AG04450 (cell line): ENCODE data around the gene ACAP3. TPM values are rescaled to one million over a fixed set of nuclear protein-coding genes. Genes with fewer than 3 reads are reported as not detected.

Source experiments
- CTCF ChIA-PET: fragments of 300-600, 350-600 bp; formaldehyde crosslinking; extraction: SDS; loops from one replicate; lab custom pipeline; 2022; ENCODE audit warnings: antibody characterized with exemption, inconsistent platforms; lab: Charles Lee
- POLR2A ChIA-PET: fragments of 350-600 bp; formaldehyde crosslinking; extraction: SDS; loops from one replicate; lab custom pipeline; 2021; ENCODE audit warnings: antibody characterized with exemption, inconsistent platforms; lab: Yijun Ruan, JAX
- DNase-seq: peaks from one replicate; pipeline ENCODE4 v3.0.0-alpha.2; 2011; ENCODE audit warnings: low read depth, low spot score
- H3K27ac ChIP-seq: one replicate; pipeline ENCODE4 v1.5.1; 2012; ENCODE audit warnings: low read depth, low read length, control low read depth
- H3K27me3 ChIP-seq: one replicate; pipeline ENCODE4 v1.6.0; 2012; ENCODE audit warnings: low read length; ENCODE audit not compliant: control insufficient read depth, insufficient read depth
- H3K4me3 ChIP-seq: 2 replicates; pipeline ENCODE4 v1.5.1; 2011; ENCODE audit warnings: mild to moderate bottlenecking, low read depth, low read length, control low read depth
- H3K9me3 ChIP-seq: 2 replicates; pipeline ENCODE4 v1.5.1; 2012; ENCODE audit warnings: low read length; ENCODE audit not compliant: control insufficient read depth, insufficient read depth
- polyA plus RNA-seq: library from polyadenylated mRNA; depleted of rRNA; stranded (reverse); fragments of >200 nt; gene quantifications from 2 replicates; pipeline ENCODE4 v1.2.3, GENCODE V29; 2011
- TF ChIP-seq, protein P1 (sequence below): IDR thresholded peaks from 2 replicates; pipeline ENCODE4 v1.5.1; 2011; ENCODE audit warnings: low read depth, low read length, control low read depth, inconsistent platforms

ACAP3 gene
- polyA plus RNA-seq, 1 experiment: 17.5 TPM

DNA sequence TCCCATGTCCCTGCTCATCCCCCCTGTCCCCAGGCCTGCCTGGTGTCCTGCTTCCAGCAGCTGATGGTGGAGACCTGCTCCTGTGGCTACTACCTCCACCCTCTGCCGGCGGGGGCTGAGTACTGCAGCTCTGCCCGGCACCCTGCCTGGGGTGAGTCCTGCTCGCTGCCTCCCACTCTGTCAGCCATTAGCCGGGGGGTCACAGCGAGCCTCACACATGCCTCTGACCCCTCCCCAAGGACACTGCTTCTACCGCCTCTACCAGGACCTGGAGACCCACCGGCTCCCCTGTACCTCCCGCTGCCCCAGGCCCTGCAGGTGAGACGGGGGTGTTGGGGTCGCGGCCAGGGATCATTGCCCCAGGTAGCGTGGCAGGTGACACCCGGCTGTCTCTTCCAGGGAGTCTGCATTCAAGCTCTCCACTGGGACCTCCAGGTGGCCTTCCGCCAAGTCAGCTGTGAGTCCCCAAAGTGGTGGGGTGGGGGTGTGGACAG, 17.4 kb downstream of the ACAP3 start:
- TF ChIP-seq, protein P1, sequence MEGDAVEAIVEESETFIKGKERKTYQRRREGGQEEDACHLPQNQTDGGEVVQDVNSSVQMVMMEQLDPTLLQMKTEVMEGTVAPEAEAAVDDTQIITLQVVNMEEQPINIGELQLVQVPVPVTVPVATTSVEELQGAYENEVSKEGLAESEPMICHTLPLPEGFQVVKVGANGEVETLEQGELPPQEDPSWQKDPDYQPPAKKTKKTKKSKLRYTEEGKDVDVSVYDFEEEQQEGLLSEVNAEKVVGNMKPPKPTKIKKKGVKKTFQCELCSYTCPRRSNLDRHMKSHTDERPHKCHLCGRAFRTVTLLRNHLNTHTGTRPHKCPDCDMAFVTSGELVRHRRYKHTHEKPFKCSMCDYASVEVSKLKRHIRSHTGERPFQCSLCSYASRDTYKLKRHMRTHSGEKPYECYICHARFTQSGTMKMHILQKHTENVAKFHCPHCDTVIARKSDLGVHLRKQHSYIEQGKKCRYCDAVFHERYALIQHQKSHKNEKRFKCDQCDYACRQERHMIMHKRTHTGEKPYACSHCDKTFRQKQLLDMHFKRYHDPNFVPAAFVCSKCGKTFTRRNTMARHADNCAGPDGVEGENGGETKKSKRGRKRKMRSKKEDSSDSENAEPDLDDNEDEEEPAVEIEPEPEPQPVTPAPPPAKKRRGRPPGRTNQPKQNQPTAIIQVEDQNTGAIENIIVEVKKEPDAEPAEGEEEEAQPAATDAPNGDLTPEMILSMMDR: peak; percentile 66
- CTCF ChIA-PET: interaction anchor here (3.5 kb wide), 1 partner anchor 169 kb away, joined by 30 read pairs; no protein-coding TSS in a partner anchor
- DNase-seq: no peak

DNA sequence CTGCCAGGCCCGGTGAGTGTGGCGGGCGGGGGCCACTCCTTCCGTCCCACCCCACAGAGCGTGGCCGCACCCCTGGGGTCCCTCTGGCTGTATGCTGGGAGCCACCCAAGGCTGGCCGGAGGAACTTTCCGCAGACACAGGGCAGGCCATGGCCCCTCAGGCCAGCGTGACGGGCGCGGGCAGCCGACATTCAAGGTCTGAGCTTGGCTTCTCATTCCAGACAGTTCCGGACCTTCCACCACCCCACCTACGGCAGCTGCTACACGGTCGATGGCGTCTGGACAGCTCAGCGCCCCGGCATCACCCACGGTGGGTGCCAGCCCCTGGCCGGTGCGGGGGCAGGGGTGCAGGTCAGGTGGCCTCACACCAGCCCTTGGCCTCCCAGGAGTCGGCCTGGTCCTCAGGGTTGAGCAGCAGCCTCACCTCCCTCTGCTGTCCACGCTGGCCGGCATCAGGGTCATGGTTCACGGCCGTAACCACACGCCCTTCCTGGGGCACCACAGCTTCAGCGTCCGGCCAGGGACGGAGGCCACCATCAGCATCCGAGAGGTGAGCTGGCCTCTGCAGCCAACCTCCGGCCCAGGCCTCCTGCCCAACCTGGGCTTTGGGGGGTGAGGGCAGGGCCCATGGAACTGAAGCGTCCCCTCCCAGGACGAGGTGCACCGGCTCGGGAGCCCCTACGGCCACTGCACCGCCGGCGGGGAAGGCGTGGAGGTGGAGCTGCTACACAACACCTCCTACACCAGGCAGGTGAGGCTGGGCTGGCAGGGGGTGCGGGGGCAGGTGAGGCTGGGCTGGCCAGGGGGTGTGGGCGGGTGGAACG, 20.2 kb downstream of the ACAP3 start:
- Histone ChIP-seq H3K9me3 (peaks cover 14% of the 10 kb centered on the region; the same call in 1 of the 2 replicates), H3K27ac (no peak overlapping the region), H3K4me3 (no peak overlapping the region), H3K27me3 (no peaks in the 10 kb centered on the region)
- ChIA-PET CTCF (no interaction called here), POLR2A (no interaction called here)
- DNase-seq: no peak
- TF ChIP-seq, protein P1: no peak

More for the DNA sequence above, 17.4 kb downstream of the ACAP3 start:
- Histone ChIP-seq H3K9me3 (peaks cover 21% of the 10 kb centered on the region; the same call in 1 of the 2 replicates), H3K4me3 (no peak overlapping the region), H3K27me3 (no peaks in the 10 kb centered on the region), H3K27ac (no peak overlapping the region)
- POLR2A ChIA-PET: interaction anchor here (1.8 kb wide), 1 partner anchor 15 kb away, joined by 5 read pairs; no protein-coding TSS in a partner anchor

DNA sequence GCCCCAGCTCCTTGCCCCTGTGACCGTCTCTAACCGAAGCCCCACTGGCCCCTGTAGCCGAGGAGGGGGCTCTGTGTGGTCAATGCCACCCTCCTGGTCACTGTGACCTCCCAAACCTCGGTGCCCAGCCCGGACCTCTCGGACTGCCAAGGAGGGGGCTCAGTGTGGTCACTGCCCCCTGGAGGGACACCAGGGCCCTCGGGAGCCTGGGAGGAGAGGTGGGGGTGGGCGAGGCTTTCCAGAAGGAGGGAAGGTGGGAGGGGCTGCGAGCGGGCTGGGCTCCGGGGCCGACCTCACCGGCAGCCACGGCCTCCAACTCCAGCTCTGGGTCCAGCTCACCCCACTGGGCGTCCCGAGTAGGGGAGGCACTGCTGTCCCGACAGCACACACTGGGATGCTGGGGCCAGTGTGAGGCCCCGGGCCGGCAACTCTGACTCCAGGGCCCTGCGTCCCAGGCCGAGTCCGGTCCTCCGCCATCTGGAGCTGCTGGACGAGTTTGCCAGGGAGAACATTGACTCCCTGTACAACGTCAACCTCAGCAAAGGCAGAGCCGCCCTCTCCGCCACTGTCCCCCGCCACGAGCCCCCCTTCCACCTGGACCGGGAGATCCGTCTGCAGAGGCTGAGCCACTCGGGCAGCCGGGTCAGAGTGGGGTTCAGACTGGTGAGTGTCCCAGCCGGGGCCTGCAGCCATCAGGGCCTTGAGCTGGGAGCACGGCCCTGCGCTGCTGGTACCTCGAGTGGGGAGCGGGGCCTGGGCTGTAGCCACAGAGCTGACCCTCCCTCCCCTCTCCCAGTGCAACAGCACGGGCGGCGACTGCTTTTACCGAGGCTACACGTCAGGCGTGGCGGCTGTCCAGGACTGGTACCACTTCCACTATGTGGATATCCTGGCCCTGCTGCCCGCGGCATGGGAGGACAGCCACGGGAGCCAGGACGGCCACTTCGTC, 21.1 kb downstream of the ACAP3 start:
- ChIA-PET POLR2A (interaction anchor here (0.7 kb wide), 1 partner anchor 48 kb away, joined by 3 read pairs; no protein-coding TSS in a partner anchor), CTCF (no interaction called here)
- TF ChIP-seq, protein P1: no peak

DNA sequence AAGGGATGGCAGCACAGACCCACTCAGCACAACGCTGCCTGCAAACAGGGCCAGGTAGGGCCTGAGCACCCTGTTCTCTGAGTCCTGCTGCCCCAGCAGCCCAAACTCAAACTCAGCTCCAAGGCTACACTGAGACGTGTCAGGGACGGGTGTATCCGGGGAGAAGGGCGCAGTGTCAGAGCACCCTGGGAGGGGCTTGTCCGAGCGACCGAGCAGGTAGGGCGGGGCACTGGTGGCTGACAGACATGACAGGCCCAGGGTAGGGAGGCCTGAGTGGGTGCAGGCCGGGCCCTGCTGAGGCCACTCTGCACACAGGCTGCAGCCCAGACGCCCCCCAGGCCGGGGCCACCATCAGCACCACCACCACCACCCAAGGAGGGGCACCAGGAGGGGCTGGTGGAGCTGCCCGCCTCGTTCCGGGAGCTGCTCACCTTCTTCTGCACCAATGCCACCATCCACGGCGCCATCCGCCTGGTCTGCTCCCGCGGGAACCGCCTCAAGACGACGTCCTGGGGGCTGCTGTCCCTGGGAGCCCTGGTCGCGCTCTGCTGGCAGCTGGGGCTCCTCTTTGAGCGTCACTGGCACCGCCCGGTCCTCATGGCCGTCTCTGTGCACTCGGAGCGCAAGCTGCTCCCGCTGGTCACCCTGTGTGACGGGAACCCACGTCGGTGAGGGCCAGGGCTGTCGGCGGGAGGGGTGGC, 22.0 kb downstream of the ACAP3 start:
- H3K27me3 ChIP-seq: no peaks in the 10 kb centered on the region
- DNase-seq: no peak
- H3K9me3 ChIP-seq: peaks cover 14% of the 10 kb centered on the region; the same call in 1 of the 2 replicates
- TF ChIP-seq, protein P1: no peak
- no peak overlapping the region for H3K4me3 ChIP-seq
- POLR2A ChIA-PET: interaction anchor here (0.7 to 0.8 kb wide), 2 partner anchors 21 to 49 kb away, joined by 3 read pairs; no protein-coding TSS in a partner anchor
- H3K27ac ChIP-seq: no peak overlapping the region
- CTCF ChIA-PET: no interaction called here

More for the DNA sequence above, 21.1 kb downstream of the ACAP3 start:
- Histone ChIP-seq H3K9me3 (peaks cover 14% of the 10 kb centered on the region; the same call in 1 of the 2 replicates), H3K27ac (no peak overlapping the region), H3K27me3 (no peaks in the 10 kb centered on the region), H3K4me3 (no peak overlapping the region)
- DNase-seq: no peak
